C1 segment of cervical spinal cord (tissue), 14 donors: Measurements from ENCODE around the gene PRAMEF13.
"Not testable (repeated sequence)": the region's sequence is repeated elsewhere in the genome, so short reads cannot be mapped to it uniquely, and the experiment has no call there.

Experiments
- DNase-seq, 14 donors: peaks; one replicate each; lab custom pipeline; 2025; lab: John Stamatoyannopoulos, UW

Gene PRAMEF13, protein sequence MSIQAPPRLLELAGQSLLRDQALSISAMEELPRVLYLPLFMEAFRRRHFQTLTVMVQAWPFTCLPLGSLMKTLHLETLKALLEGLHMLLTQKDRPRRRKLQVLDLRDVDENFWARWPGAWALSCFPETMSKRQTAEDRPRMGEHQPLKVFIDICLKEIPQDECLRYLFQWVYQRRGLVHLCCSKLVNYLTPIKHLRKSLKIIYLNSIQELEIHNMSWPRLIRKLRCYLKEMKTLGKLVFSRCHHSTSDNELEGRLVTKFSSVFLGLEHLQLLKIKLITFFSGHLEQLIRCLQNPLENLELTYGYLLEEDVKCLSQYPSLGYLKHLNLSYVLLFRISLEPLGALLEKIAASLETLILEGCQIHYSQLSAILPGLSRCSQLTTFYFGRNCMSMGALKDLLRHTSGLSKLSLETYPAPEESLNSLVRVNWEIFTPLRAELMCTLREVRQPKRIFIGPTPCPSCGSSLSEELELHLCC

DNA sequence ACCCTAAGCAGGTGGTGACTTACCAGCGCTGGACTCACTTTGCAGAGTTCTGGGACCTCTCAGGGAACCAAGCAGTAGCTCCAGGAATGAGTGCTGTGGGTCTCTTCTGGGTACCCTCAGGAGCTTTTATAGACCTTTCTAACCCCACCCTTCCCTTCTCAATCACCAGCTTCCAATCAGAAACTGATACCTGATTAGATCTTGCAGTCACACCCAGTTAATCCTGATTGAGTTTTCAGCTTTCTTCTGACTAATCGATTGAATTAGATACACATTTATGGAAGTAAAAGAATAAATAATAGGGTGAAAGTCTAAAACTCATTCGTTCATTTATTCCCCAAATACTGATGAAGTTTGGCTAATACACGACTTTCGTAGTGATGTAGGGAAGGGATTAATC, at the start of gene PRAMEF13:
Gene PRAMEF13, minus strand, starts transcription at position 101 of the 400 bp plus-strand sequence. CDS start 1,820 bp downstream, outside the sequence.
- not testable (repeated sequence) for DNase-seq

DNA sequence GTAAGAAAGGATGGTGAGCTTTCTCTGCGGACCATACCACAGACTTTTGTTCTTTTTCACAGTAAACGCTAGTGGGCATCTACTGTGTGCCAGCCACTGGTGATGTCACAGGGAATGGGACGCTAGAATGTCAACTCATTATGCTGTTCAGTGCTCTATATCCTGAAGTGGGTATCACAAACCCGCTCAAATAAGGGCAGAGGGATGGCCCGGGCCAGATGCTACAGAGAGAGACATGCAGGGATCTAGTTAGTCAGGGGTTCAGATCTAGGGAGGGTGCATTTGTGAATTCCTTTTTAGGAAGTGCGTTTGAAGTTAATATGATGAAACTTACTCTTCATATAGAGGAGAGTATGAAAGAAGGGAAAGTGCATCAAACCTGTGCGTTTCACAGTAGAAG, 45.9 kb upstream of the PRAMEF13 start:
- not testable (repeated sequence) for DNase-seq

DNA sequence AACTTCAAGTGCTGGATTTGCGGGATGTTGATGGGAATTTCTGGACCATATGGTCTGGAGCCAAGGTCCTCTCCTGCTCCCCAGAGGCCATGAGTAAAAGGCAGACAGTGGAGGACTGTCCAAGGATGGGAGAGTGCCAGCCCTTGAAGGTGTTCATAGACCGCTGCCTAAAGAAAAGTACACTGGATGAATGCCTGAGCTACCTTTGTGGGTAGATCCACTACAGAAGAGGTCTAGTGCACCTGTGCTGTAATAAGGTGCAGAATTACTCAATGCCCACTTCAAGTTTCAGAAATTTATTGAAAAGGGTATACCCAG, 45.3 kb upstream of the PRAMEF13 start:
- not testable (repeated sequence) for DNase-seq

DNA sequence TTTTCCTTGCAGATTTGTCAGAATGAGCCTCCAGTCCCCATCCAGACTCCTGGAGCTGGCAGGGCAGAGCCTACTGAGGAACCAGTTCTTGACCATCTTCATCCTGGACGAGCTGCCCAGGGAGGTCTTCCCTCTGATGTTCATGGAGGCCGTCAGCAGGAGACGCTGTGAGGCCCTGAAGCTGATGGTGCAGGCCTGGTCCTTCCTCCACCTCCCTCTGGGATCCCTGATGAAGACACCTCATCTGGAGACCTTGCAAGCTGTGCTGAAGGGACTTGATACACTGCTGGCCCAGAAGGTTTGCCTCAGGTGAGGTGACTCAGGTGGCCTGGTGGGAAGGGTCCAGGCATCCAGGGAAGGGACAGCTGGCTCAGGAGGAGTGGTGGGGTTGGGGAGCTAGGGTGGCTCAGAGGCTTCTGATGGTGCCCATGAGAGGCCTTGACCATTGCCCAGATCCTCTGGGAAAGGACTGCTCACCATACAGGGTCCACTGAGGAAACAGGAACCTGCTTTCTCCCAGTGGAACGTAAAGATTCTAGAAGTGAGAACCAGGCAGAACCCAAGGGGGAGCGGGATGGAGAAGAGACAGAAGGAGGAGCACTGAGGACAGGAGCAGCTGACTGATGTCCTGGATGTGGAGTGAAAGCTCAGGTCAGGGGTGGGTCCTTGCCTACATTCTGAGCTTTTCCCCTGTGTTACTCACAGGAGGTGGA, 44.8 kb upstream of the PRAMEF13 start:
- DNase-seq: not testable (repeated sequence)

DNA sequence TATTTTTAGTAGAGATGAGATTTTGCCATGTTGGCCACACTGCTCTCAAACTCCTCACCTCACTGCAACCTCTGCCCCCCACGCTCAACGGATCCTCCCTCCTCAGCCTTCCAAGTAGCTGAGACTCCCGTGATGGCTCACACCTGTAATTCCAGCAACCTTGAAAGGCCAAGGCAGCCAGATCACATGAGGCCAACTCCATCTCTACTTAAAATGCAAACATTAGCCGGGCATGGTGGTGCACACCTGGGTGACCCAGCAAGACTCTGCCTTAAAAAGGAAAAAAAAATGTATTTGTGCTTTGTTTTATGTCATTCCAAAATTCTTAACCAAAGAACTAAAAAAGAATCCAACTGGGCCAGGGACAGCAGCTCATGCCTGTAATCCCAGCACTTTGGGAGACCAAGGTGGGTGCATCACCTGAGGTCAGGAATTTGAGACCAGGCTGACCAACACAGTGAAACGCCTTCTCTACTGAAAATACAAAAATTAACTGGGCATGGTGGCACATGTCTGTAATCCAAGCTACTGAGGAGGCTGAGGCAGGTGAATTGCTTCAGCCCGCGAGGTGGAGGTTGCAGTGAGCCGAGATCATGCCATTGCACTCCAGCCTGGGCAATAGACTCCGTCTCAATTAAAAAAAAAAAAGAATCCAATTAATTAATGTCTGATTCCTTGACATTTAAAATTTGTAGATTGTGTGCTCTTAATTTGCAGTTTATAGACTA, 42.5 kb upstream of the PRAMEF13 start:
- DNase-seq: not testable (repeated sequence)

DNA sequence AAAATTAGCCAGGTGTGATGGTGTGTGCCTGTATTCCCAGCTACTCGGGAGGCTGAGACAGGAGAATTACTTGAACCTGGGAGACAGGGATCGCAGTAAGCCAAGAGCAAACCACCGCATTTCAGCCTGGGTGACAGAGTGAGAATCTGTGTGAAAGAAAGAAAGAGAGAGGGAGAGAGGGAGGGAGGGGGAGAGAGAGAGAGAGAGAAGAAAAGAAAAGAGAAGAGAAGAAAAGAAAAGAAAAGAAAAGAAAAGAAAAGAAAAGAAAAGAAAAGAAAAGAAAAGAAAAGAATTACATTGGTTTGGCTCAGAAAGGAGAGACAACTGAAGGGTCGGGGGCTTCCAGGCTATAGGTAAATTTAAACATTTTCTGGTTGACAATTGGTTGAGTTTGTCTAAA, 38.4 kb upstream of the PRAMEF13 start:
- not testable (repeated sequence) for DNase-seq

DNA sequence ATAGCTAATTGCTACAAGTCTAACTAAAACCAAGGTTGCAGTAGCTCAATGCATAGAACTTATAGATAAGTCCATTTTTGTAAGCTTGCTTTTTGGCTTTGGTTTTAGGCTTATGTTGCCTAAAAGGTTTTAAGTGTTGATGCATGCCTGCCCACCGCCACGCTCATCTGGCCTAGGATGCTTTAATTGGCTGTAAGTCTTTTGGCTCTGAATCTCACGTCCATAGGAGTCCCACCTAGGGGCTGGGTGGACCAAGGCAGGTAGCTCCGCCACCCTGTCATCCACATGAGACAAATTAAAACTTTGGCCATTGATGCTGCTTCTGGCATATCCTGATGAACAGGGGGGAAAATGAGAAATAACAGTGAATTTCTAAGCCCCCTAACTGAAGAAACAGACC, 36.4 kb upstream of the PRAMEF13 start:
- not testable (repeated sequence) for DNase-seq

DNA sequence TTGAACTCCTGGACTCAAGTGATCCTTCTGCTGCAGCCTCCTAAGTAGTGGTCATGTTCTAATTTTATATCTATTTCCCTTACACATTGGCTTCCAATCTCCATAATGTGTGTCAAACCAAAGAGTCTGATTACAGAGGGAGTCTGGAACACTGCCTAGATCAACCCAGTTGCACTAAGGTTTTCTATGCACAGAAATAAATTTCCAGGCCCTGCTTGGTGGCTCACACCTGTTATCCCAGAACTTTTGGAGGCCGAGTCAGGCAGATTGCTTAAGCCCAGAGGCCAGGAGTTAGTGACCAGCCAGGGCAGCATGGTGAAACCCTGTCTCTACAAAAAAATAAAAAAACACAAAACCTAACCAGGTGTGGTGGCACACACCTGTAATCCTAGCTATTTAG, 32.8 kb upstream of the PRAMEF13 start:
- not testable (repeated sequence) for DNase-seq

DNA sequence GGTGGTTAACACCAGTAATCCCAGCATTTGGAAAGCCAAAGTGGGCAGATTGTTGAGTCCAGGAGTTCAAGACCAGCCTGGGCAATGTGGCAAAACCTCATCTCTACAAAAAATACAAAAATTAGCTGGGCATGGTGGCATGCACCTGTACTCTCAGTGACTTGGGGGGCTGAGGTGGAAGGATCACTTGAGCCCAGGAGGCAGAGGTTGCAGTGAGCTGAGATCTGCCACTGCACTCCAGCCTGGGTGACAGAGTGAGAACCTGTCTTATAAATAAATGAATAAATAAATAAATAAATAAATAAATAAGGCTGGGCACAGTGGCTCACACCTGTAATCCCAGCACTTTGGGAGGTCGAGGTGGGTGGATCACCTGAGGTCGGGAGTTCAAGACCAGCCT, 30.8 kb upstream of the PRAMEF13 start:
- DNase-seq: not testable (repeated sequence)

DNA sequence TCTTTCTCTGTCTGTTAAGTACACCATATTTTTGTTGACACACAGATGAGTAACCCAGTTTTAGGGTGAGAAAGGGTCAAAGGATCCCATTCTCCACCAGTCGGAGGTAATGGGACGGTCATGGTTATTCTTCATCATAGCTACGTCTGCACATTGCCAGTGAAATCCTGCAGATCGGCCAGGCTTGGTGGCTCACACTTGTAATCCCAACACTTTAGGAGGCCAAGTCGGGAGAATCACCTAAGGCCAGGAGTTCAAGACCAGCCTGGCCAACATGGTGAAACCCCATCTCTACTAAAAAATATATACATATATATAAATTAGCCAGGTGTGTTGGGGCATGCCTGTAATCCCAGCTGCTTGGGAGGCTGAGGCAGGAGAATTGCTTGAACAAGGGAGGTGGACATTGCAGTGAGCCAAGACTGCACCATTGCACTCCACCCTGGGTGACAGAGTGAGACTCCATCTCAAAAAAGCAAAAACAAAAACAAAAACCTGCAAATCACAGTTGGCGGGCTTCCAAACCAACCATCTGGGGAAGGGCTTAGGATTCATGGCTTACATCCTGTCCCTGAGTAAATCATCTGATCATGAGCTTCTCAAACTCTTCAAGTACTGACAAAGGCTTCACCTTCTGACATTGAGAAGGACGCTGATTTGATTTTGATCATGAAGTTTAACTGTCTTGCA, 30.0 kb upstream of the PRAMEF13 start:
- DNase-seq: not testable (repeated sequence)

DNA sequence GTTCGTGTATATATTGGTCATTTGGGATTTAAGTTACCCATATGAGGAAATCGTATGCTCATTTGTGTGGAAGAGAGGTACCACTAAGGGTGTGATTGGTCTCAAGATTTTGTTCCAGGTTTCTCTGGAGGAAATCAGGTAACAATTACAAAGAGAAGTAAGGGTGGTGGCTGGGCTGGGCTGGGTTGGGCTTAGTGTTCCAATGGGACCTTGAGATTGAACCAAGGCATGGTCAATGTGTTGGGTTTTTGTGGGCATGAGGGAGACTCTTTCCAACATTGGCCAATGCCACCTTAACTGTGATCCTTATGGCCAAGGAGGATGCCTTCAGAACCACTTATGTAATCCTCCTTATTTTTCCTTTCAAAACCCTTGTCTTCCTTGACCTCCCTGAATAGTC, 29.4 kb upstream of the PRAMEF13 start:
- not testable (repeated sequence) for DNase-seq

DNA sequence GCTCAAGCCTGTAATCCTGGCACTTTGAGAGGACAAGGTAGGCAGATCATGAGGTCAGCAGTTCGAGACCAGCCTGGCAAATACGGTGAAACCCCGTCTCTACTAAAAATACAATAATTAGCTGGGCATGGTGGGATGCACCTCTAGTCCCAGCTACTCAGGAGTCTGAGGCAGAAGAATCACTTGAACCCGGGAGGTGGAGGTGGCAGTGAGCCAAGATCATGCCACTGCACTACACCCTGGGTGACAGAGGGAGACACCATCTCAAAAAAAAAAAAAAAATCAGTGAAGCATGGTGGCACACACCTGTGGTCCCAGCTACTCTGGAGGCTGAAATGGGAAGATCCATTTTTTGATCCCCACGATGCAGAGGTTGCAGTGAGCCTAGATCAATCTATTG, 28.9 kb upstream of the PRAMEF13 start:
- not testable (repeated sequence) for DNase-seq

DNA sequence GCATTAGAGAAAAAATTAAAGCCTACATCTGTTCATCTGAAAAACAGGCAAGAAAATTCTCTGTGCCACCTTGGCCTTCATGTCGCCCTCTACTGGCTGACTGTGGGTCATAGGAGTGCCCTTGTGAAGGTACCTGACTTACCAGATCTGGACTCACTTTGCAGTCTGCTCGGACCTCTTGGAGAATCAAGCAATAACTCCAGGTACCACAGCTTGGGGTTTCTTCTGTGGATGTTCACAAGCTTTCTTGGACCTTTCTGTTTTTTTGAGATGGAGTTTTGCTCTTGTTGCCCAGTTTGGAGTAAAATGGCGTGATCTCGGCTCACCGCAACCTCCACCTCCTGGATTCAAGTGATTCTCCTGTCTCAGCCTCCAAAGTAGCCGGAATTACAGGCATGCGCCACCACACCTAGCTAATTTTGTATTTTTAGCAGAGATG, 27.2 kb upstream of the PRAMEF13 start:
- DNase-seq: no peak

DNA sequence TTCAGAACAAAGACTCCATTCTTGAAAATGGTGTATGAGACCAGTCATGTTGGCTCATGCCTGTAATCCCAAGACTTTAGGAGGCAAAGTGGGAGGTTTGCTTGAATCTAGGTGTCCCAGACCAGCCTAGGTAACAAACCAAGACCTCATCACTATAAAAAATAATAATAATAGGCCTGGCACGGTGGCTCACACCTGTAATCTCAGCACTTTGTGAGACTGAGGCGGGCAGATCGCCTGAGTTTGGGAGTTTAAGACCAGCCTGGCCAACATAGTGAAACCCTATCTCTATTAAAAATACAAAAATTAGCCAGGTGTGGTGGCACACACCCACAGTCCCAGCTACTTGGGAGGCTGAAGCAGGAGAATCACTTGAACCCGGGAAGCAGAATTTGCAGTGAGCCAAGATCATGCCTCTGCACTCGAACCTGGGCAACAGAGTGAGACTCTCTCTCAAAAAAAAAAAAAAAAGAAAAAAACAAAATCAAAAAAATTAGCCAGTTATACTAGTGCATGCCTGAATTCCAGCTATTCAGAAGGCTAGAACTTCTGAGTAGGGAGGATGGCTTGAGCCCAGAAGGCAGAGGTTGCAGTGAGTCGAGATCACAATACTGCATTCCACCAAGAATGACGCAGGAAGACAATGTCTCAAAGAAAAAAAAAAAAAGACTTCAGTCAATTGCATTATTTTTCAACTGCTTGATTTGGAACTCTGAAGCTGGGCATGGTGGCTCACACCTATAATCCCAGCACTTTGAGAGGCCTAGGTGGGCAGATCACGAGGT, 26.3 kb upstream of the PRAMEF13 start:
- DNase-seq: not testable (repeated sequence)

DNA sequence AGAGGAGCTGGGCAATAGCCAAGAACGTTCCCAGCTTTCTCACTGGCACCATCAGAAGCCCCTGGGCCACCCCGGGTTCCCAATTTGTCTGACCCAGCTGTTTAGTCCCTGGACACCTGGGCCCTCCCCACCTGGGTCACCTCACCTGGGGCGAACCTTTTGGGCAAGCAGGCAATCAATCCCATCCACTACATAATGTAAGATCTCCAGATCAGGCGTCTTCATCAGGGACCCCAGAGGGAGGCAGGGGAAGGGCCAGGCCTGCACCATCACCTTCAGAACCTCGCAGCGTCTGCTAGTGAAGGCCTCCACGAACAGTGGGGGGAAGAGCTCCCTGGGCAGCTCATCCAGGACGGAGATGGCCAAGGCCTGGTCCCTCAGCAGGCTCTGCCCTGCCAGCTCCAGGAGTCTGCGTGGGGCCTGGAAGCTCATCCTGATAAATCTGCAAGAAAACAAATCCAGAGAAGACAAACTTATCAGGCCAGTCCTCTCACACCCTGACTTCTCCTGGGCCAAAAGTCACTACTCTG, 24.5 kb upstream of the PRAMEF13 start, which contains the start of gene PRAMEF18:
Gene PRAMEF18, minus strand, starts transcription at position 480 of the 530 bp plus-strand sequence. Its CDS starts 48 bp downstream, at position 432.
- DNase-seq: not testable (repeated sequence)

DNA sequence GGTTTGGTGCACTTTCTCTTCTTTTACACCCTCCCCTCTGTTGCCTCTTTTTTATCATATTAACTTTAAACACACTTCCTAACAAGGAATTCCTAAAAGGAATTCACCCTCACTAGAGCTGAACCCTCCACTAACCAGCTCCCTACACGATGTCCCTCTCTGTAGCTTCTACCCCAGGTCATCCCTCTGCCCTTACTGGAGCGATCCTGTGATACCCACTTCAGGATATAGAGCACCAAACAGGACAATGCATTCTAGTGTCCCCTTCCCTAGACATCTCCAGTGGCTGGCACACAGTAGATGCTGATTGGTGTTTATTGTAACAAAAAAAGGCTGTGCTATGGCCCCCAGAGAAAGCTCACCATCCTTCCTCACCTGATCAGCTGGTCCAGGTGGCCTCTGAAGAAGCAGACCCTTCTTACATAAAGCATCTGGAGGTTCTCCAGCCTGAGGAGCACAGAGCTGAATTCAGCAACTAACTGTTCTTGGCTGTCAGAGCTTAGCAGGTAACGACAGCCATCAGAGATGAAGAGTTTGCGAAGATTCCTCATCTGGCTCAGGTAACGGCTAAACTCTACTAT, 23.4 kb upstream of the PRAMEF13 start:
- no peak for DNase-seq

DNA sequence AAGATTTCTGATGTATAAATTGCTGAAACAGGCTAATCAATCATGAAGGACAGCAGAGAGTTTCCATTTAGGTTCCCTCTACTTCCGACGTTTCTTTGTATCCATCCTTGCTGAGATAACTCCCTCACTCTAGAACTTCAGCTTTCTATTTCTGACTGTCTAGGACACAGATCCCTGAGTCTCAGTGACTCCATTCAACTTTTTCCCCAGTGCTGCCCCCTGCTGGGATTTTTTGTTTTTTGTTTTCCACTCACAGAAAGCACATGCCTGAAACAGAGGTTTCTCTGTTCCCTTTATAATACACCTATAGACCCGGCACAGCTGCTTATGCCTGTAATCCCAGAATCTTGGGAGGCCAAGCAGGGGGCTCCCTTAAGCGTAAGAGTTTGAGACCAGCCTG, 21.6 kb upstream of the PRAMEF13 start:
- not testable (repeated sequence) for DNase-seq

DNA sequence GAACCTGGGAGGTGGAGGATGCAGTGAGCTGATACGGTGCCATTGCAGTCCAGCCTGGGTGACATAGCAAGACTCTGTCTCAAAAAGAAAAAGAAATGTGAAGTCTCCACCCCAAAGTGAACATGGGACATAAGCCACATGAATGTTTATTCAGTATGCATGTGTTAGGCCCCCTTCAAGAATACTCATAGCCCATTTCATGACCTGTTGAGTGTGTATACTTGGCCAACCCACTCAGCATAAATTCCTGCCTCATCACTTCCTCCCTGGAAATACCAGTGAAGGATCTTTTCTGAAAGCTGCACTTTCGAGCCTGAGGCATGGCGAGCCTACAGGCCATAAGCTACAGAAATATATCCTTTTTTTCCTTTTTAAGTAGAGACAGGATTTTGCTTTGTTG, 18.0 kb upstream of the PRAMEF13 start:
- not testable (repeated sequence) for DNase-seq

DNA sequence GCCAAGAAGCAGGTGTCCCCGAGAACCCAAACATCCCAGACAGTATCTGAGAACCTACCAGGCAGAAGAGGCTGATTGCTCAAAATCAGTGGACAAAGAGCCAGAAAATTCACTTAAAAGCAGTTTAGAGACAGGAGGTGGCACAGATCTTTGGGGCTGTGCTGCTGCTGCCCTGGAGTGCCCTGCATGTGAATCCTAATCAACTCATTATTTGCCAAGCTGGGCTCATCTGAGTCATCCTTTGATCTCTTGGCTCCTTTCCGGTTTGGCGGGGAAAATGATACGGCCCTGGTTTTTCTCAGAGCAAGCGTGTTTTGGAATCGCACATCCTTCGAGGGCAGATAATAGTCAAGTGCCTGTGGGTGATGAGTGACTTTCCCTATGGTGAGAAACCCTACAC, 15.4 kb upstream of the PRAMEF13 start:
- not testable (repeated sequence) for DNase-seq

DNA sequence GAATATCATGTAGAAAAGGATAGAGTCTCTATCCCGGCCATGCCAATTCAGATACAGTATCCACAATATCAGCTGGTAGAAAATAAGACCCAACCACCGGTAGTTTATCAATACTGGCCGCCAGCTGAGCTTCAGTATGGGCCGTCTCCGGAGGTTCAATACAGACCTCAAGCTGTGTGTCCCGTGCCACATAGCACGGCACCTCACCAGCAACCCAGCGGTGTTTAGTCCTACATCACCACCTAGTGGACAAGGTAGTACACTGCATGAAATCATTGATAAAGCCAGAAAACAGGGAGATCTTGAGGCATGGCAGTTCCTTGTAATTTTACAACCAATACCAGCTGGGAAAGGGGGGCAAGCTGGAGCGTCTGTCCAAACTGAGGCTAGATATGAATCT, 7.5 kb upstream of the PRAMEF13 start:
- not testable (repeated sequence) for DNase-seq
